HG02610 (cell line): ENCODE data around the gene PARP3.

Experiments used
- ATAC-seq: cut with Tn5 transposase; IDR thresholded peaks from one replicate; pipeline ENCODE4 v1.9.1; 2021; ENCODE audit warnings: mild to moderate bottlenecking, moderate library complexity; ENCODE audit not compliant: unreplicated experiment

The PARP3 gene

DNA sequence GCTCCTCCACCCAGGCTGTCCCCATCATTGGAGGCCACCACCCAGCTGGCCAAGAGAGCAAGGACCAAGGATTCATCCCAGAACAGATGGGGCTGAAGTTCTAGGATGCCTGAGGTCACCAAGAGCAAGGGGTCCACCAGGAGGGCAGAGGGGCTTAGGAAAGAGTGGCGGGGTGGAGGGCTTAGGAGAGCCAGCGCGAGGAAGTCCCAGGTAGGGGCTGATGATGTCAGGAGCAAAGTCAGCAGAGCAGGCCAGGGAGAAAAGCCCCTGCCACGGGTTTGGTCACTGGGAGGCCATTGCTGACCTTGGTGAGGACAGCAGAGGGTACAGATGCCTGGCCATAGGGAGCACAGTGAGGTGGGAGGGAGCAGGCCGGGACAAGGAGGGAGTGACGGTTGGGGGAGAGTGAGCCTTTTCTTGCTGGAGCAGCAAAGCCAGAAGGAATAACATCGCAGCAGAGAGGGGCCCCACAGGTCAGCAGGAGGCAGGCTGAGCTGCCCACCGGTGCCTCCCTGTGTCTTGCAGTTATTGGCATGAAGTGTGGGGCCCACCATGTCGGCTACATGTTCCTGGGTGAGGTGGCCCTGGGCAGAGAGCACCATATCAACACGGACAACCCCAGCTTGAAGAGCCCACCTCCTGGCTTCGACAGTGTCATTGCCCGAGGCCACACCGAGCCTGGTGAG lies 5.2 kb downstream of the PARP3 start:
- ATAC-seq: no peak

DNA sequence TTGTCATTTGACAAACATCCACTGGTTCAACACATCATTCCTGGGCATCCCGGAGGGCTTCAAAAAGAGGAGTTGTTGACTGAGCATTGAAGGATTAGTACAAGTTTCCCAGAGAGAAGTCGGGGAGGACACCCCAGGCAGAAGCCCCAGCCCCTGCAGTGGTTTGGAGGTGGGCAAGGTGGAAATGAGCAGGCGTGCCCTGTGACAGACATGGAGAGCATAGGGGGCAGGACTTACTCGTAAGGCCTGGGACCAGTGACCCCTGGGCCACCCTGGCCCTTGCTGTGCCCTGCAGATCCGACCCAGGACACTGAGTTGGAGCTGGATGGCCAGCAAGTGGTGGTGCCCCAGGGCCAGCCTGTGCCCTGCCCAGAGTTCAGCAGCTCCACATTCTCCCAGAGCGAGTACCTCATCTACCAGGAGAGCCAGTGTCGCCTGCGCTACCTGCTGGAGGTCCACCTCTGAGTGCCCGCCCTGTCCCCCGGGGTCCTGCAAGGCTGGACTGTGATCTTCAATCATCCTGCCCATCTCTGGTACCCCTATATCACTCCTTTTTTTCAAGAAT lies 5.9 kb downstream of the PARP3 start:
- no peak for ATAC-seq

DNA sequence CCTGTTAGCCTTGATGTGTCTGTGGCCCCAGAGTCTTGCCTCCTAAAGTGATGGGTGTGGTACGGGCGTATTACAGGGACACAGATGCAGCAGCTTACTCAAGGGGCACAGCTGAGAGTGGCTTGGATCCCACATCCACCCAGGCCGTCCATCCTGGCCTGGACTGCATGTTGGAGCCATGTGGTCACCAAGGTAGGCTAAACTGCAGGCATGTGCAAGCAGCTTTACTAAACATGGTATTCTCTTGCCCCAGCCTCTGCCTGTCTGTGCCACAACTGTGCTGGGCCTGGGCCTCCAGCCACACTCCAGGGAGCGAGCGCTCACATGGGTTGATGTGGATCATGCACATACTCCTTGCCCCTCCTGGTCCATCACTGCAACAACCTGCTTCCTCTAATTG lies 7.0 kb downstream of the PARP3 start:
- ATAC-seq: no peak

DNA sequence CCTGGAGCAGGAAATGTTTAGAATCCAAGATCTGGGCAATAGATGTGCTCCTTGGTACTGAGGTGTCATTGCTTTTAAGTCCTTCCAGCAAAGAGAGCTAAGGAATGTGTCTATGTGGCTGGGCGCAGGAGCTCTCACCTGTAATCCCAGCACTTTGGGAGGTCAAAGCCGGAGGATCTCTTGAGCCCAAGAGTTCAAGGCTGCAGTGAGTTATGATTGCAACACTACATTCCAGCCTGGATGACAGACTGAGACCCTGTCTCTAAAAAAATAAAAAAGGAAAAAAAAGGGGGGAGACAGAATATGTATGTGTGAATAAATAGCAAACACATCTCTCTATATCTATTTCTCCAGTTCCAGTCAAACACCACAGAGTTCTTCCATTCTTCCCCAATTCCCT lies 8.7 kb downstream of the PARP3 start:
- no peak for ATAC-seq

GRCh38 chr3:51953445-51953844 lies 11.3 kb downstream of the PARP3 start:
- ATAC-seq: no peak

DNA sequence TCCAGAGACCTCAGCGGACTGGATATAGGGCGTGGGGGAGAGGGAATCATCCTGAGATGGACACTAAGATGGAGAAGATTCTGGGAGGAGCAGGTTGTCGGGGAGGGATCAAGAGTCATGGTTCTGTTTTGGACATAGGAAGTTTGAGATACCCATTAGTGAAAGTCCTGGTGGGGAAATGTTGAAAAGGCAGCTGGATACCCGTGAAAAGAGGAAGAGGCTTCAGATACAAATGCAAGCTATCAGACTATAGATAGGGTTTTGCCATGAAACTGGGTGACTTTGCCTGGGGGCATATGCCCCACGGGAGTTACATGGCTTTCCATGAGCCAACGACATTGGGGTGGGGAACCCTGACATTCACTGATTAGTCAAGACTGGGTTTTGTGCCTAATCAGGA lies 11.9 kb downstream of the PARP3 start:
- ATAC-seq: no peak

DNA sequence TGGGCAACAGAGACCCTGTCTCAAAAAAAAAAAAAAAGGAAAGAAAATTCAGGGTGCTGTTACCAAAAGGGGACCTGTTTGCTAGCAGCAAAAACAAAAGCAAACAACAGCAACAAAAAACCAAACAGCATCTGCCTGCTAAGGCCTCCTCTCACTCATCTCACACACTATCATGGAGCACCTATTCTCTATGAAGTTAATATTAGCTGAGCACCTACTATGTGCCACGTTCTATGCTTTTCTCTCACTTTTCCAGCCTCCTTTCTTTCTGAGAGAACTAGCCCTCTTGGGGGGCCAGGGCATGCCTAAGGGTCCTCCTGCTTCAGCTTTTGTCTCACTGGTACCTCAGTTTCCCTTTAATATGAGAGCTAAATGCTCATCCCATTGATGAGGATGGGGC lies 12.6 kb downstream of the PARP3 start:
- no peak for ATAC-seq

GRCh38 chr3:51955175-51955892 lies 13.2 kb downstream of the PARP3 start, which contains the start of gene GPR62:
Gene GPR62 (plus strand): TSS chr3:51955381. CDS start chr3:51955653, 272 bp downstream.
- ATAC-seq: no peak

- ATAC-seq: no peak
Observed at GRCh38 chr3:51955893-51956770, 14.0 kb downstream of the PARP3 start.

GRCh38 chr3:51957520-51958205 lies 15.5 kb downstream of the PARP3 start:
- ATAC-seq: no peak

GRCh38 chr3:51958603-51959521 lies 16.7 kb downstream of the PARP3 start:
- ATAC-seq: no peak

GRCh38 chr3:51959651-51960050 lies 17.5 kb downstream of the PARP3 start:
- ATAC-seq: no peak

GRCh38 chr3:51960386-51960785 lies 18.2 kb downstream of the PARP3 start:
- ATAC-seq: no peak

DNA sequence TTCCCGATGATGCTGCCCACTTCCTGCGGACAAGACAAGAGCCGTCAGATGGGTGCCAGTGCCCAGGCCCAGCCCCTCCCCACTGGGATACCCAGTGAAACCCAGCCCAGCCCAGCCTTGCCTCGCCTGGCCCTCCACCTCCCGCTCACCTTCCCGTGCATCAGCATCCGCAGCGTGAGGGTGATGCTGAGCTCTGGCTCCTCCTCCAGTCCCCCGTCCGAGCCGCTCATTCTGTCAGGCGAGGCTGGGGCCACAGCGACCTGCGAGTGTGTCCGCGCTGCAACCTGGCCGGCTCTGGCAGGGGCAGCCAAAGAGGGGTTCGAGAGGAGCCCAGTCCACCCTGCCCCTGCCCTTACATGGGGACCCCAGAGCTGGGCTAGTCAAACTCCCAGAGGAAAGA lies 18.8 kb downstream of the PARP3 start:
- no peak for ATAC-seq

- no peak for ATAC-seq
Observed at GRCh38 chr3:51961602-51962569, 19.7 kb downstream of the PARP3 start.

- ATAC-seq: no peak
Observed at GRCh38 chr3:51962854-51963530, 20.8 kb downstream of the PARP3 start.

GRCh38 chr3:51963951-51964451 lies 21.8 kb downstream of the PARP3 start:
- no peak for ATAC-seq

DNA sequence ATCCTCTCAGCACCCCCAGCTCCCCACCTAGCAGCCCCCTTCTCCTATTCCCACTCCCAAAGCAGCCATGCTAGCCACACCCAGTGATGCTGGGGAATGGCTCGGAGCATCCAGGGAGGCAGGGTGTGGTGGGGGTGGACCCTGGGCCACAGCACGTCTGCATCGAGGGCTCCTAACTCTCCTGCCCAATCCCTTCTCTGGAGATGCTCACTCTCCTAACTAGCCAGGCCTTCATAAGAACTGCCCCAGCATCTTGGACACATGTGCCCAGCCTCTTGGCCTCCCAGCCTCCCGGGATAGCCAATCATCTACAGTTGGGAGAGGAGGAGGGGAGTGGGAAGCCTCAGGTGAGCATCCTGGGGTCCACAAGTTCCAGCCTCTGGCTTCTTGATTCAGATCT lies 22.4 kb downstream of the PARP3 start:
- no peak for ATAC-seq
